Activated T-cell treated with anti-CD3 and anti-CD28 coated beads, Interleukin-2, amount 50 U/mL, for 72 hours (primary cell): Measurements from ENCODE around the gene UBALD2. TPM values are rescaled to one million over a fixed set of nuclear protein-coding genes. Genes with fewer than 3 reads are reported as not detected.
"Not testable (repeated sequence)": the region's sequence is repeated elsewhere in the genome, so short reads cannot be mapped to it uniquely, and the experiment has no call there.

Experiments used
- ATAC-seq, 2 donors: fragments of 150-1000 bp; cut with Tn5 transposase; replicated peaks in 1 of 2; 2 replicates each; pipeline ENCODE4 v1.10.0; 2021; ENCODE audit warnings: moderate library complexity in 2 of 2, mild to moderate bottlenecking in 1 of 2
- DNase-seq, 2 donors: peaks; one replicate each; pipeline ENCODE4 v3.0.0; 2021 to 2022; ENCODE audit warnings: mixed read lengths in 1 of 2
- H3K27ac Mint-ChIP-seq: one replicate; pipeline ENCODE4 v1.8.0; 2022; ENCODE audit warnings: mild to moderate bottlenecking, moderate library complexity, mixed read lengths
- H3K27me3 Mint-ChIP-seq: one replicate; pipeline ENCODE4 v1.8.0; 2022; ENCODE audit warnings: low read depth, mixed read lengths
- H3K36me3 Mint-ChIP-seq, 2 donors: one replicate each; pipeline ENCODE4 v1.8.0; 2022; ENCODE audit warnings: mixed read lengths in 2 of 2, mild to moderate bottlenecking in 1 of 2; ENCODE audit not compliant: insufficient read depth in 2 of 2
- H3K4me1 Mint-ChIP-seq: one replicate; pipeline ENCODE4 v1.8.0; 2022; ENCODE audit warnings: low read depth, mixed read lengths
- H3K4me3 Mint-ChIP-seq, 2 donors: one replicate each; pipeline ENCODE4 v1.8.0; 2022; ENCODE audit warnings: mild to moderate bottlenecking in 2 of 2, mixed read lengths in 2 of 2, moderate library complexity in 2 of 2
- H3K9me3 Mint-ChIP-seq, 2 donors: one replicate each; pipeline ENCODE4 v1.8.0; 2022; ENCODE audit warnings: mixed read lengths in 2 of 2
- total RNA-seq, 2 donors: library from RNA; stranded (reverse); gene quantifications; one replicate each; pipeline ENCODE4 v1.2.3, GENCODE V29; 2022

Gene UBALD2
- total RNA-seq, 2 donors from 2014 or later = 629 to 707 TPM

DNA sequence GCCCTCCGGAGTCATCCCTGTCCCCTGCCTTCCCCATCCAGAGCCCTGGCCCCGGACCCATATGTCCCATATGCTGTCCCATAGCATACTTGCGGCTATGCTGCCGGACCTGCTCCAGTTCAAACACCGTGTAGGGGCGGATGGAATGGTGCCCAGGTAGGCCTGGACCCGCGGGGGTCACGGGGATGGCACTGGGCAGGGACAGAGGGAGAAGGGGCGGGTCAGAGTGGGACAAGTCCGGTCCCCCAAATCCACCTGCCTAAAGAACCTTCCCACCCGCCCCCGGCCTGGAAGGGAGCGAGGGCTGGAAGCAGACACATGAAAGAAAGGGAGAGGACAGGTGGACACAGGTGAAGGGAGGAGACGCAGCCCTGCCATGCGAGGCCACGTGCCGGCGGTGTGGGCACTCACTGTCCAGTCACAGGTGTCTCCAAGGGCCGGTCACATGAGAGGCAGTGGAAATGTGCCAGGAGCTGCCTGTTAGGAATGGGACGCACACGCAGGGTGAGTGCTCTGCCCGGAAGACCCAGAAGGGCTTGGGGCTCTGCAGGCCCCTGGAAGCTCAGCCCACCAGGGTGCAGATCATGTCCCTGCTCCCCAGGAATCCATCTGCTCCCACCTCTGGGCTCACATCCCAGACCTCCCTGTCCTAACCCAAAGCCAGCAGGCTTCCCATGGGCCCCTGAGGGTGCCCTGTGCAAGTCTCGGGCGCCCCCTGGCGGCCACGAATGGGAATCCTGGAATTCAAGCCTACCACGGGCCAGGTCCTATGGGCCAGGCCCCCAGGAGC lies 14.0 kb downstream of the UBALD2 start:
- H3K9me3 Mint-ChIP-seq = no peaks in the 10 kb centered on the region
- peak overlapping the region; percentile 81 for H3K27ac Mint-ChIP-seq
- H3K4me3 Mint-ChIP-seq = no peak overlapping the region
- DNase-seq (peak; percentile 84 to 91), ATAC-seq (peak; percentile 43 to 44)
- no peaks in the 10 kb centered on the region for H3K36me3 Mint-ChIP-seq
- peaks cover 40% of the 10 kb centered on the region for H3K4me1 Mint-ChIP-seq
- no peaks in the 10 kb centered on the region for H3K27me3 Mint-ChIP-seq

DNA sequence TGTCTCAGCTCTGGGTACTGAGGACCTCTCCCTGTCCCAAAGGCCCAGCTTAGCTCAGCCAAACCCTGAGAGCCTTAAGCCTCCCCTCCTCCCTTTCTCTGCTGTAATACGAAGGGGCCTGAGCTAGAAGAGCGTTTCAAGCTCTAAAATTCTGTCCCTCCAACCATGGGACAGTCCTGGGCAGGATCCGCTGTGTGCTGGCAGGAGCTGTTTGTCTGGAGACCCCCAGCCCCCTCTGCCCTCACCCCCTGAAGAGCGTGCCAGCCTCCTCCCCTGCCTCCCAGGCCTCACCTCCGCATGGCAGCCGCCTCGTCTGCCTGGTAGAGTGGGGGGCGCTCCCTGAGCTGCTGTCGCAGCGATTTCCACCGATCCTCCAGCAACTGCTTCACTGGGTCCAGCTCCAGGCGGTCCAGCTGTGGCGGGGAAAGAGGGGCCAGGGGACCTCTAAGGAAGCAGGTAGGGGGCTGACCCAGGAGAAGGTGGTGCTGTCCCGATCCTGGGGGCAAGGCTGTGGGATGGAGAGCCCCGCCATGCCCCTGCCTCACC lies 14.7 kb downstream of the UBALD2 start:
- no peaks in the 10 kb centered on the region for H3K9me3 Mint-ChIP-seq
- no peaks in the 10 kb centered on the region for H3K27me3 Mint-ChIP-seq
- no peak overlapping the region for H3K4me3 Mint-ChIP-seq
- ATAC-seq = no peak
- peaks cover 35% of the 10 kb centered on the region for H3K4me1 Mint-ChIP-seq
- H3K36me3 Mint-ChIP-seq = no peaks in the 10 kb centered on the region
- no peak for DNase-seq
- peak overlapping the region; percentile 81 for H3K27ac Mint-ChIP-seq

DNA sequence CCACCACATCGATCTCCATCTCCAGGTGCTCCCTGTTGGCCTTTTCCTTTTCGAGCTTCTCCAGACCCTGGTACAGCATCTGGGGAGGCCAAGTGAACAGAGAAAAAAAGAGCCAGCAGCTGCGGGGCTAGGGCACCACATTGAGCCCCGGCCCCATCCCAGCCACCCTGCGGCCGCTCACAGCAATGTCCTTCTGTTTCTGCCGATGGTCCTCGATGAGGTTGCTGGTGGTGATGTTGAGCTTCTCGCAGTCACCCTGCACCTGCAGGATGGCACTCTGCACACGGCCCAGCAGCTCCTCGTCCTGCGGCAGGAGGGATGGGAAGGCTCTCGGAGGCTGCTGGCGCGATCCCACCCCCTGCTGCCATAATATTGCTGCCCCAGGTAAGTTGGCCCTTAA lies 15.5 kb downstream of the UBALD2 start:
- Mint-ChIP-seq H3K4me3 (no peak overlapping the region), H3K9me3 (no peaks in the 10 kb centered on the region), H3K4me1 (peaks cover 30% of the 10 kb centered on the region), H3K36me3 (no peaks in the 10 kb centered on the region), H3K27ac (peak overlapping the region; percentile 79), H3K27me3 (no peaks in the 10 kb centered on the region)
- DNase-seq (no peak), ATAC-seq (no peak)

DNA sequence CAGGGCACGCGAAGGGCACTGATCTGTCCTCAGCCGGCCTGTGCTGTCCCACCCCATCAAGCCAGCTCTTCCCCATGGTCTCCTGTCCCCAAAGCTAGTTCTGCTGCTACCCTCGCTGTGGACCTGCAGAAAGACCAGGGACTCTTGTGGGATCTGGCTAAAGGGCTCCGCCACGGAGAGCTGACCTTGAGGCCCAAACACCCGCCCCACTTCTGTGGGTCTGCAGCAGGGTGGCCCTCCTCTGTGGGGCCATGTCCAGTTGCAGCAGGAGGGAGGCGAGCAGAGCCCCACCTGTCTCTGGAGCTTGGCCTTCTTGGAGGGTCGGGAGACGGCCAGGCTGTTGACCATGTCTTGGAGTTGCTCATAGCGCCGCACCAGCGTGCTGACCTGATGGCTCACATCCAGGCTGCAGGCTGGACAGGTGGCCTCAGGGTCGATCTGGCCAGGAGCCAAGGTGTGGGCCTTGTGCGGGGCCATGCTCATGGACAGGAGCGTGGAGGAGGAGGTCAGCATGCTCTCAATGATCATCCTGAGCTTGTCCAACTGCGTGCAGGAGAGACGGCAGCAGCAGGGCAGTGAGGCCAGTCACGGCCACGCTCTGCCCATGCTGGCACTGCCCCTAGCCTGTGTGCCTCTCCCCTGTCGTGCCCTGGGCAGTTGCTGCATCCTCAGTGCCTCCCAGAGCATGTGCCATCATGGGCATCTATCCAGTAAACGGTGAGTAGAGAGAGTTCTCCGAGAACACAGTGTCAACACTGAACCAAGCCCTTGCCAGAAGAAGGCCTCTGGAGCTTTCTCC lies 16.6 kb downstream of the UBALD2 start:
- Mint-ChIP-seq H3K36me3 (no peaks in the 10 kb centered on the region), H3K27ac (peak overlapping the region; percentile 37)

DNA sequence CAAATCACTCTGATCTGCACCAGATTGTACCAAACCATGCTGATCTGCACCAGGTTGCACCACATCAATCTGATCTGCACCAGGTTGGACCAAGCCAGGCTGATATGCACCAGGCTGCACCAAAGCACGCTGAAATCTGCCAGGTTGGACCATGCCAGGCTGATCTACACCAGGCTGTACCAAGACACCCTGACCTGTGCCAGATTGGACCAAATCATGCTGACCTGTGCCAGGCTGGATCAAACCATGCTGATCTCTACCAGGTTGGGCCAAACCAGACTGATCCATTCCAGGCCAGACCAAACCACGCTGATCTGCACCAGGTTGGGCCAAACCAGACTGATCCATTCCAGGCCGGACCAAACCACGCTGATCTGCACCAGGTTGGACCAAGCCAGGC lies 27.4 kb downstream of the UBALD2 start:
- no peaks in the 10 kb centered on the region for H3K36me3 Mint-ChIP-seq
- no peak overlapping the region for H3K4me3 Mint-ChIP-seq
- no peak overlapping the region for H3K27ac Mint-ChIP-seq
- ATAC-seq = no peak
- no peaks in the 10 kb centered on the region for H3K9me3 Mint-ChIP-seq
- H3K4me1 Mint-ChIP-seq = no peaks in the 10 kb centered on the region
- DNase-seq = no peak
- H3K27me3 Mint-ChIP-seq = no peaks in the 10 kb centered on the region

More for the DNA sequence above, 16.6 kb downstream of the UBALD2 start:
- ATAC-seq (no peak), DNase-seq (no peak)
- Mint-ChIP-seq H3K4me1 (peaks cover 18% of the 10 kb centered on the region), H3K9me3 (no peaks in the 10 kb centered on the region), H3K27me3 (no peaks in the 10 kb centered on the region), H3K4me3 (no peak overlapping the region)

DNA sequence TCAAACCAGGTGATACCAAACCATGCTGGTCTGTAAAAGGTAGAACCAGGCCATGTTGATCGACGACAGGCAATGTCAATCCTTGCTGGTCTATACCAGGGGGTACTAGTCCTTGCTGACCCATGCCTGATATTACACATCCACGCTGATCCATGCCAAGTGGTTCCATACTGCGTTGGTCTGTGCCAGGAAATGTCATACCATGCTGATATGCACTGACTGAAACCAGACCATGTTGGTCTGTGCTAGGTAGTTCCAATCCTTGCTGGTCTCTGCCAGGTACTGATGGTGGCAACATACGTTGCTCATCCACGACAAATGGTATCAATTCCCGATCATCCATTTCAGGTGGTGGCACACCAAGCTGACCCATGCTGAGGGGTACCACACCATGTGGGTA lies 28.0 kb downstream of the UBALD2 start:
- H3K36me3 Mint-ChIP-seq = no peaks in the 10 kb centered on the region
- no peaks in the 10 kb centered on the region for H3K4me1 Mint-ChIP-seq
- no peak for DNase-seq
- H3K4me3 Mint-ChIP-seq = no peak overlapping the region
- ATAC-seq = no peak
- no peak overlapping the region for H3K27ac Mint-ChIP-seq
- H3K27me3 Mint-ChIP-seq = no peaks in the 10 kb centered on the region
- H3K9me3 Mint-ChIP-seq = no peaks in the 10 kb centered on the region

DNA sequence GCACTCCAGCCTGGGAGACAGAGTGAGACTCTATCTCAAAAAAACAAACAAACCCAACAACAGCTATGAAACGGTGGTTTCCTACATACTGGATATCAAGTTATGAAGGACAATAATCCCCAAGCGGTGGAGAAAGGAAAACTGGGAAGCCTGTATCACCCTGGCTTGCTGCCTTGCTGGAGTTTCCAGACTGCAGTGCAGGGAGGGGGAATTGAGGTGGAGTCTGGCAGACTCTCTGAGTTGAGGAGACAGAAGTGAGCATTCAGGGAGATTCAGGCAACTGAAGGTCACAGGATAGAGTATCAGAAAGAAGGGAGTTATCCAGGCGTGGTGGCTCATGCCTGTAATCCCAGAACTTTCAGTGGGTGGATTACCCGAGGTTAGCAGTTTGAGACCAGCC lies 31.0 kb downstream of the UBALD2 start:
- Mint-ChIP-seq H3K4me3 (no peak overlapping the region), H3K4me1 (no peaks in the 10 kb centered on the region), H3K9me3 (no peaks in the 10 kb centered on the region), H3K36me3 (no peaks in the 10 kb centered on the region), H3K27ac (no peak overlapping the region), H3K27me3 (no peaks in the 10 kb centered on the region)
- ATAC-seq (no peak), DNase-seq (no peak)

DNA sequence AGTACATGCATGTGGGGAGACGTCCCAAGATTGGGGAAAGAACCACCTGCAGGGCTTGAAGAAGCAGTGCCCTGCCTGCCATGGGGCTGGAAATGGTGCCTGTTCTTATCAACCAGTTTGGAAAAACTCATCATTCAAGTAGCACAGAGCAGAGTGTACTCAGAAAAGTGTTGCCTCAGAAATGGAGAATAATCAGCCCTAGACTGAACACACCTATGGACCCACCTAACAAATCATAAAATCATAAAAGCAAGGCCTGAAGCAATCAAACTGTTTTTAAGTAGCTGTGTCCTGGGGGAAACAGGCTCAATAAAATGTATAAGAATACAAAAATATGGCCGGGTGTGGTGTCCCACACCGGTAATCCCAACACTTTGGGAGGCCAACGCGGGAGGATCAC lies 31.7 kb downstream of the UBALD2 start:
- no peak for ATAC-seq
- Mint-ChIP-seq H3K27ac (no peak overlapping the region), H3K4me3 (no peak overlapping the region), H3K27me3 (no peaks in the 10 kb centered on the region), H3K36me3 (no peaks in the 10 kb centered on the region), H3K9me3 (no peaks in the 10 kb centered on the region), H3K4me1 (no peaks in the 10 kb centered on the region)
- no peak for DNase-seq

DNA sequence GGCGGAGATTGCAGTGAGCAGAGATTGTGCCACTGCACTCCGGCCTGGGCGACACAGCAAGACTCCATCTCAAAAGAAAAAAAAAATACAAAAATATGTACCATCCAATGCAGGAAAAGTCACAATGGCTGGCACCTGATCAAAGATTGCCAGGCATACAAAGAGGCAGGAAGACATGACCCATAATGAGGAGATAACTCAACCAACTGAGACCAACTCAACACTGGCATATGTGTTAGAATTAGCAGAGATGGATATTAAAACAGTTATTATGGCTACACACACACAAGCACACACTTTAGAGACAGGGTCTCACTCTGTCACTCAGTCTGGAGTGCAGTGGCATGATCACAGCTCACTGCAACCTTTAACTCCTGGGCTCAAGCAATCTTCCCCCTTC lies 32.3 kb downstream of the UBALD2 start:
- Mint-ChIP-seq H3K9me3 (no peaks in the 10 kb centered on the region), H3K27ac (no peak overlapping the region), H3K4me1 (no peaks in the 10 kb centered on the region), H3K27me3 (no peaks in the 10 kb centered on the region), H3K36me3 (no peaks in the 10 kb centered on the region), H3K4me3 (no peak overlapping the region)
- DNase-seq = no peak
- ATAC-seq = no peak

DNA sequence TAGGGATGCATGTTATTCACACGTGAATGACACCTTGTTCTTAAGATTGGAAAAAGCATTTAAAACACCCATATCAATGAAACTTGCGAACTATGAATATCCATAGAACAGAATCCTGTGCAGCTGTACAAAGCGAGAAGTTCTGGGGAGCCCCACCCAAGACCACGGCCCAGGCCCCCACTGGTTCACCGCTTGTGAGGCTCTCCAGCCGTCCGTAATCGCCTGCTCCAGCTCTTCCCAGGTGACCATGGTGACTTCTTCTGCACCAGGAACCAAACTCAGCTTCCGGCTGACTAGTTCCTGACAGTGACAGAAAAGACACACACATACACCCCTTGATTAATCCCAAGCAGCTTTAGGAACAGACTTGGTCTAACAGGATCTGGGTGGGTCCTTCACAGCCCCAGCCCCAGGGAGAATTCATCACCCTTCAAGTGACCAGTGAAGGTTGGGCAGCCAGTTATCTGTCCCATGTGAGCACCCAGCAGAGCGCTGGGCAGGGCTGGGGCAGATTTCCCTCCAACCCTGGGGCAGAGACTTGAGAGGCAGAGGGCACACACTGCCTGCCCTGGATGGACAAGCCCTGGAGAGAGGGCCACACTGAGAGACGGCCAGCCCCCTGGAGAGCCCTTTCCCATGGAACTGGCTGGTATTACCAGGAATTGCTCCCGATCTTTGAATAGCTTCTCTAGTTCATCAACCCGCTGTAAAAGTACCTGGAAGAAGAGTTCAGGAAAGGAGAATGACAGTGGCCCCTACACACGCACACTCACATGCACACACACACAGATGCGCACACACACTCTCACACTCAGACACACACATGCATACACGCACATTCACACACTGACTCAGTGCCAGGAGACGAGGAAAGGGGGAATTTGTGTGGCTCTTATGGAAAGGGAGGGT lies 39.3 kb downstream of the UBALD2 start:
- Mint-ChIP-seq H3K4me3 (no peak overlapping the region), H3K36me3 (peaks cover 0 to 2% of the 10 kb centered on the region in 2 donors), H3K27ac (no peak overlapping the region), H3K4me1 (no peaks in the 10 kb centered on the region), H3K27me3 (no peaks in the 10 kb centered on the region), H3K9me3 (no peaks in the 10 kb centered on the region)
- no peak for ATAC-seq
- DNase-seq = no peak

DNA sequence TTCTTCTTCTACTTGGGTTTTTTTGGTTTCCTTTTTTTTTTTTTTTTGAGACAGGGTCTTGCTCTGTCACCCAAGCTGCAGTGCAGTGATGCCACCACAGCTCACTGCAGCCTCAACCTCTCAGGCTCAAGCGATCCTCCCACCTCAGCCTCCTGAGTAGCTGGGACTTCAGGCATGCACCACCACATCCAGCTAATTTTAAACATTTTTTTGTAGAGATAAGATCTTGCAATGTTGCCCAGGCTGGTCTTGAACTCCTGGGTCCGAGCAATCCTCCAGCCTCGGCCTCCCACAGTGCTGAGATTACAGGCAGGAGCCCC lies 39.9 kb downstream of the UBALD2 start:
- not testable (repeated sequence) for H3K4me1 Mint-ChIP-seq, H3K9me3 Mint-ChIP-seq, H3K27ac Mint-ChIP-seq, H3K27me3 Mint-ChIP-seq, ATAC-seq, H3K36me3 Mint-ChIP-seq, H3K4me3 Mint-ChIP-seq, DNase-seq

DNA sequence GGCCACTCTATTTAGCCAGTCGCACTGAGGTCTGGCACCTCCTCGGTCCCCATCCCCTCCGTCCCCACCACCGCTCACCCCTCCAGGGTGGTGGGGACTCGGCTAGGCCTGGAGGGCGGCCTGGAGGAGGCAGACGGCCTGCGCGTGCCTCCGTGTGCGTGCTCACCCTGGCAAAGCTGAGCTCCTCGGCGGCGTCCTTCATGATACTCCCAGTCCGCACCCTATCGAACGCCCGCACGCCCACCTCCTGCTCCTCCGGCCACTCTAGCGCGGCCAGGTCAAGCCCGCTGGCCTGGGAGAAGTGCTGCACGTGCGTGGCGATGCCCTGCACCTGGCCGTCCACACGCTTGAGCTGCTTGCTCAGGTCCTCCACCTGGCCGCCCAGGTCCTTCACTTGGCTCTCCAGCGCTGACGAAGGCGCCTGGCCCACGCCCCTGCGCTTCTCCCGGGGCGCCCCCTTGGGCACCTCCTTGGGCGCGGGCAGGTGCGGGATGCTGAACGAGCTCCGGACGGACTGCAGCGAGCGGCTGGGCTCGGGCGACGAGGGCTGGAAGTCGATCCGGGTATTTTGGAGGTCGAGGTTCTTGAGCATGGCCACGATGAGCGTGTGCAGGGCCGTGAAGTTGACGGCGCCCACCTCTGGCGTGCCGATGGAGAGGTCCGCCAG lies 42.3 kb downstream of the UBALD2 start:
- DNase-seq (no peak), ATAC-seq (no peak)
- Mint-ChIP-seq H3K4me1 (no peaks in the 10 kb centered on the region), H3K4me3 (no peak overlapping the region), H3K27ac (no peak overlapping the region), H3K27me3 (no peaks in the 10 kb centered on the region), H3K9me3 (no peaks in the 10 kb centered on the region), H3K36me3 (peaks cover 0 to 2% of the 10 kb centered on the region in 2 donors)
